Uterus (tissue), 4 donors: ENCODE results near the gene NRL. TPM values are rescaled to one million over a fixed set of nuclear protein-coding genes. Genes with fewer than 3 reads are reported as not detected.
A peak's percentile ranks its signal among the peaks of the same experiment; 100 is the strongest.

Experiments used
- DNase-seq, 2 donors: peaks; one replicate each; pipeline ENCODE4 v3.0.0-alpha.2; 2019 to 2020
- H3K27ac ChIP-seq, 2 donors: fragments of 200-600 bp; sonication (generic); 1 replicate in 1 of 2; 2 replicates in 1 of 2; pipeline ENCODE4 v1.5.1; 2016 to 2018
- H3K27me3 ChIP-seq, 2 donors: fragments of 200-600 bp; sonication (generic); one replicate each; pipeline ENCODE4 v1.5.1; 2018 to 2019; ENCODE audit warnings: control low read depth in 1 of 2
- H3K36me3 ChIP-seq, 2 donors: fragments of 200-600 bp; sonication (generic); one replicate each; pipeline ENCODE4 v1.5.1; 2019; ENCODE audit warnings: control low read depth in 1 of 2
- H3K4me1 ChIP-seq, 2 donors: fragments of 200-600 bp; sonication (generic); one replicate each; pipeline ENCODE4 v1.5.1; 2018 to 2019; ENCODE audit warnings: control low read depth in 1 of 2
- H3K4me3 ChIP-seq, 2 donors: fragments of 200-600 bp; sonication (generic); 1 replicate in 1 of 2; 2 replicates in 1 of 2; pipeline ENCODE4 v1.5.1; 2018 to 2019; ENCODE audit warnings: mild to moderate bottlenecking in 1 of 2
- H3K9me3 ChIP-seq, 2 donors: fragments of 200-600 bp; sonication (generic); one replicate each; pipeline ENCODE4 v1.5.1; 2019; ENCODE audit warnings: control low read depth in 1 of 2
- POLR2A ChIP-seq, 2 donors: fragments of 450-650 bp; IDR thresholded peaks; one replicate each; pipeline ENCODE4 v1.6.1; 2016; ENCODE audit warnings: antibody characterized with exemption in 2 of 2, mild to moderate bottlenecking in 1 of 2, moderate library complexity in 1 of 2
- intact Hi-C: fragments of 100-400 bp; cut with DNase I; formaldehyde crosslinking; loops from one replicate; pipeline ENCODE4 v1.15.1; 2023; ENCODE audit warnings: low total_unique reads
- total RNA-seq, 4 donors: library from RNA; depleted of rRNA in 3 of 4; stranded (reverse); fragments of >200 nt in 3 of 4; gene quantifications; one replicate each; pipeline versions ENCODE4 v1.1.0 to v1.2.4, GENCODE V29; 2014 to 2023
- TF ChIP-seq, protein P1 (sequence below), 4 experiments: fragments of 200-600 bp in 2 of 4; fragments of 450-650 bp in 2 of 4; sonication (generic) in 2 of 4; IDR thresholded peaks; one replicate each; pipeline ENCODE4 v1.5.1; 2016 to 2019; ENCODE audit warnings: antibody characterized with exemption in 4 of 4, mild to moderate bottlenecking in 2 of 4, moderate library complexity in 1 of 4
- donor health status: DM: yes; HTN: yes; CAD: no.

The NRL gene
- total RNA-seq, 4 donors from 2014 or later = 1.2 to 1.8 (median 1.3) TPM; not detected in 1

- no peaks in the 10 kb centered on the region for H3K9me3 ChIP-seq
- H3K4me1 ChIP-seq = peaks cover 4 to 7% of the 10 kb centered on the region in 2 donors
- DNase-seq = no peak
- intact Hi-C loops = no loop called here
- H3K36me3 ChIP-seq = no peaks in the 10 kb centered on the region
- H3K27me3 ChIP-seq = no peaks in the 10 kb centered on the region
- peak overlapping the region; percentile 84 to 97 for H3K4me3 ChIP-seq
- peak overlapping the region; percentile 90 to 95 for H3K27ac ChIP-seq
- no peak for TF ChIP-seq POLR2A (IDR thresholded peaks at IDR 0.05)
- TF ChIP-seq, protein P1, sequence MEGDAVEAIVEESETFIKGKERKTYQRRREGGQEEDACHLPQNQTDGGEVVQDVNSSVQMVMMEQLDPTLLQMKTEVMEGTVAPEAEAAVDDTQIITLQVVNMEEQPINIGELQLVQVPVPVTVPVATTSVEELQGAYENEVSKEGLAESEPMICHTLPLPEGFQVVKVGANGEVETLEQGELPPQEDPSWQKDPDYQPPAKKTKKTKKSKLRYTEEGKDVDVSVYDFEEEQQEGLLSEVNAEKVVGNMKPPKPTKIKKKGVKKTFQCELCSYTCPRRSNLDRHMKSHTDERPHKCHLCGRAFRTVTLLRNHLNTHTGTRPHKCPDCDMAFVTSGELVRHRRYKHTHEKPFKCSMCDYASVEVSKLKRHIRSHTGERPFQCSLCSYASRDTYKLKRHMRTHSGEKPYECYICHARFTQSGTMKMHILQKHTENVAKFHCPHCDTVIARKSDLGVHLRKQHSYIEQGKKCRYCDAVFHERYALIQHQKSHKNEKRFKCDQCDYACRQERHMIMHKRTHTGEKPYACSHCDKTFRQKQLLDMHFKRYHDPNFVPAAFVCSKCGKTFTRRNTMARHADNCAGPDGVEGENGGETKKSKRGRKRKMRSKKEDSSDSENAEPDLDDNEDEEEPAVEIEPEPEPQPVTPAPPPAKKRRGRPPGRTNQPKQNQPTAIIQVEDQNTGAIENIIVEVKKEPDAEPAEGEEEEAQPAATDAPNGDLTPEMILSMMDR (IDR thresholded peaks at IDR 0.05) = no peak
Observed at GRCh38 chr14:24135584-24135833, 20.8 kb upstream of the NRL start.

DNA sequence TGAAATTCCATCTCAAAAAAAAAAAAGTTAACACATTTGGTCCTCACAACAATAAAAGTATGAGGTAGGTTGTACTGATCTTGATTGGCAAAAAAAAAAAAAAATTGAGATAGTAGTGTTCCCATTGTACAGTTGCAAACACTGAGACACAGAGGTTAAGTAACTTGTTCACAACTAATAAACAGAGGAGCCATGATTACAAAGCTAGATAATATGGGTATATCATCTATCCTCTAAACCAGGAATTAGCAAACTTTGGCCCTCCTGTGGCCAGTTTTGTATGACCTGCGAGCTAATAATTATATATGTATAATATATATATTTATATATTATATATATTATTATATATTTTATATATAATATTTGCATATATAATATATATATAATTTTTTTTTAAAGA, 19.0 kb upstream of the NRL start:
- no peak for TF ChIP-seq POLR2A (IDR thresholded peaks at IDR 0.05)
- TF ChIP-seq, protein P1 (IDR thresholded peaks at IDR 0.05) = no peak
- peaks cover 0 to 7% of the 10 kb centered on the region in 2 donors for H3K4me1 ChIP-seq
- intact Hi-C loops = no loop called here

GRCh38 chr14:24132976-24133375, 18.2 kb upstream of the NRL start:
- intact Hi-C loops = no loop called here
- no peak overlapping the region for H3K27ac ChIP-seq

More for the DNA sequence above, 19.0 kb upstream of the NRL start:
- H3K9me3 ChIP-seq = no peaks in the 10 kb centered on the region
- DNase-seq = no peak
- H3K27me3 ChIP-seq = no peaks in the 10 kb centered on the region
- no peaks in the 10 kb centered on the region for H3K36me3 ChIP-seq
- H3K4me3 ChIP-seq = no peak overlapping the region
- H3K27ac ChIP-seq = no peak overlapping the region

DNA sequence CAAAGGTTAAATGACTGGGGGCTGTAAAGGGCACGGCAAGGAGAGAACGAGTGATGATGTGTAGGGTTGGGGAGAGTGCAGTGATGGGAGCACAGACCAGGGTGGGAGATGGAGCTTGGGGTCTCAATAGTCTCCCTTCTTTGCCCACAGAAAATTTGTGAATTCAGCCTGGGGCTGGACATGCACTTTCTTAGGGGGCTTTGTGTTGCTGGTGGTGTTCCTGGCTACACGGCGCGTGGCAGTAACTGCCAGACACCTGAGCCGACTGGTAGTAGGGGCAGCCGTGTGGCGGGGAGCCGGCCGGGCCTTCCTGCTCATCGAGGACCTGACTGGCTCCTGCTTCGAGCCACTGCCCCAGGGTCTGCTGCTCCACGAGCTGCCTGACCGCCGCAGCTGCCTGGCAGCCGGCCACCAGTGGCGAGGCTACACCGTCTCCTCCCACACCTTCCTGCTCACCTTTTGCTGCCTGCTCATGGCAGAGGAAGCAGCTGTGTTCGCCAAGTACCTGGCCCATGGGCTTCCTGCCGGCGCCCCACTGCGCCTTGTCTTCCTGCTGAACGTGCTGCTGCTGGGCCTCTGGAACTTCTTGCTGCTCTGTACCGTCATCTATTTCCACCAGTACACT, 17.4 kb upstream of the NRL start:
- no peak for DNase-seq
- Histone ChIP-seq H3K36me3 (no peaks in the 10 kb centered on the region), H3K9me3 (no peaks in the 10 kb centered on the region), H3K27ac (no peak overlapping the region), H3K27me3 (no peaks in the 10 kb centered on the region), H3K4me1 (peaks cover 0 to 7% of the 10 kb centered on the region in 2 donors), H3K4me3 (no peak overlapping the region)
- intact Hi-C loops = no loop called here
- no peak for TF ChIP-seq POLR2A (IDR thresholded peaks at IDR 0.05)
- TF ChIP-seq, protein P1 (IDR thresholded peaks at IDR 0.05) = no peak

More at GRCh38 chr14:24132976-24133375, 18.2 kb upstream of the NRL start:
- H3K9me3 ChIP-seq = no peaks in the 10 kb centered on the region
- H3K4me1 ChIP-seq = peaks cover 0 to 7% of the 10 kb centered on the region in 2 donors
- TF ChIP-seq, protein P1 (IDR thresholded peaks at IDR 0.05) = no peak
- no peak for TF ChIP-seq POLR2A (IDR thresholded peaks at IDR 0.05)
- no peak overlapping the region for H3K4me3 ChIP-seq
- no peaks in the 10 kb centered on the region for H3K36me3 ChIP-seq
- no peak for DNase-seq
- no peaks in the 10 kb centered on the region for H3K27me3 ChIP-seq

- DNase-seq = no peak
- peak overlapping the region; percentile 30 for H3K27ac ChIP-seq
Observed at GRCh38 chr14:24131549-24131966, 16.8 kb upstream of the NRL start.

More at GRCh38 chr14:24131549-24131966, 16.8 kb upstream of the NRL start:
- H3K27me3 ChIP-seq = no peaks in the 10 kb centered on the region
- H3K4me3 ChIP-seq = no peak overlapping the region
- H3K4me1 ChIP-seq = peaks cover 0 to under 1% of the 10 kb centered on the region in 2 donors
- TF ChIP-seq, protein P1 (IDR thresholded peaks at IDR 0.05) = no peak
- TF ChIP-seq POLR2A (IDR thresholded peaks at IDR 0.05) = no peak
- H3K36me3 ChIP-seq = no peaks in the 10 kb centered on the region
- H3K9me3 ChIP-seq = no peaks in the 10 kb centered on the region
- intact Hi-C loops = no loop called here
